Osteoblast (primary cell): ENCODE data around the gene SLC11A2. TPM values are rescaled to one million over a fixed set of nuclear protein-coding genes. Genes with fewer than 3 reads are reported as not detected.
A peak's percentile ranks its signal among the peaks of the same experiment; 100 is the strongest.

Source experiments
- DNase-seq: peaks from one replicate; pipeline ENCODE4 v3.0.0; 2011; ENCODE audit warnings: low spot score, mixed read lengths; ENCODE audit not compliant: insufficient read length; ENCODE audit errors: missing footprints
- H2AFZ ChIP-seq: 2 replicates; pipeline ENCODE4 v1.6.0; 2011; ENCODE audit warnings: mild to moderate bottlenecking, low read length
- H3K27ac ChIP-seq: 2 replicates; pipeline ENCODE4 v1.5.1; 2011; ENCODE audit warnings: mild to moderate bottlenecking, low read depth, low read length, moderate library complexity
- H3K27me3 ChIP-seq: 2 replicates; pipeline ENCODE4 v1.6.0; 2012; ENCODE audit warnings: mild to moderate bottlenecking, control low read depth, inconsistent platforms, low read length, moderate library complexity; ENCODE audit not compliant: insufficient read depth
- H3K36me3 ChIP-seq: 2 replicates; pipeline ENCODE4 v1.5.1; 2011; ENCODE audit warnings: mild to moderate bottlenecking, low read length, control low read depth, moderate library complexity; ENCODE audit not compliant: insufficient read depth
- H3K4me1 ChIP-seq: 2 replicates; pipeline ENCODE4 v1.5.1; 2011; ENCODE audit warnings: mild to moderate bottlenecking, low read length, control low read depth, moderate library complexity; ENCODE audit not compliant: insufficient read depth
- H3K4me2 ChIP-seq: 2 replicates; pipeline ENCODE4 v1.6.0; 2011; ENCODE audit warnings: mild to moderate bottlenecking, low read length; ENCODE audit not compliant: insufficient read depth
- H3K4me3 ChIP-seq: fragments of 200-600 bp; sonication (generic); 3 replicates; pipeline ENCODE4 v1.5.1; 2012; ENCODE audit warnings: mild to moderate bottlenecking, low read length, inconsistent platforms; ENCODE audit not compliant: insufficient read depth
- H3K79me2 ChIP-seq: 2 replicates; pipeline ENCODE4 v1.6.0; 2012; ENCODE audit warnings: mild to moderate bottlenecking, low read length, control low read depth, inconsistent platforms; ENCODE audit not compliant: insufficient read depth
- H3K9me3 ChIP-seq: 2 replicates; pipeline ENCODE4 v1.5.1; 2011; ENCODE audit warnings: low read depth, low read length, control low read depth
- H4K20me1 ChIP-seq: 2 replicates; pipeline ENCODE4 v1.6.0; 2012; ENCODE audit warnings: mild to moderate bottlenecking, low read length, control low read depth; ENCODE audit not compliant: insufficient read depth
- total RNA-seq: library from RNA; depleted of rRNA; stranded (reverse); fragments of >200 nt; gene quantifications from 2 replicates; pipeline ENCODE4 v1.2.3, GENCODE V29; 2012
- TF ChIP-seq, protein P1 (sequence below): IDR thresholded peaks from 2 replicates; pipeline ENCODE4 v1.5.1; 2011; ENCODE audit warnings: mild to moderate bottlenecking, low read depth, low read length, moderate library complexity; ENCODE audit errors: extremely low read depth

The SLC11A2 gene
- total RNA-seq, 1 donor = 64.4 TPM

DNA sequence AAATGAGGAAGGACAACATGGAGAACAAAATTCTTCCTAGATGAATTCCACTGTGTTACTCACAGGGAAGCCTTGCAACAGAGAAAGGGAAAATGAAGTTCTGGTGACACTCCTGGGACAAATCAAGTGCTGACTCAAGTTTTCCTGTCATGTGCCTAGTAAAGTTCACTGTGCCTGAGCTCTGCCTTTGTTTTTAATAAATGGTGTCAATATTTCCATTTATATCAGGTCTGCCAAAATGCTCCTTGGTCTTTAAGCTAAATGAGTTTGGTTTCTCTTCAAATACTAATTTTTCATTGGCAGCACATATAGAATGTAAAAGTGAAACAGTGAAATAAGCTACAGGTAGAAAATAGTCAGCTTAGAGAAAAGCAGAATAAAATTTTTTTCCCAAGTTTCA, 40.9 kb downstream of the SLC11A2 start:
- Histone ChIP-seq H3K79me2 (no peaks in the 10 kb centered on the region), H4K20me1 (no peaks in the 10 kb centered on the region), H3K36me3 (peaks cover 4% of the 10 kb centered on the region), H3K4me1 (peaks cover 31% of the 10 kb centered on the region), H2AFZ (peak overlapping the region; percentile 38), H3K9me3 (no peaks in the 10 kb centered on the region), H3K4me3 (no peak overlapping the region), H3K27me3 (no peaks in the 10 kb centered on the region), H3K4me2 (peak overlapping the region; percentile 25), H3K27ac (peak overlapping the region; percentile 85)
- TF ChIP-seq, protein P1, sequence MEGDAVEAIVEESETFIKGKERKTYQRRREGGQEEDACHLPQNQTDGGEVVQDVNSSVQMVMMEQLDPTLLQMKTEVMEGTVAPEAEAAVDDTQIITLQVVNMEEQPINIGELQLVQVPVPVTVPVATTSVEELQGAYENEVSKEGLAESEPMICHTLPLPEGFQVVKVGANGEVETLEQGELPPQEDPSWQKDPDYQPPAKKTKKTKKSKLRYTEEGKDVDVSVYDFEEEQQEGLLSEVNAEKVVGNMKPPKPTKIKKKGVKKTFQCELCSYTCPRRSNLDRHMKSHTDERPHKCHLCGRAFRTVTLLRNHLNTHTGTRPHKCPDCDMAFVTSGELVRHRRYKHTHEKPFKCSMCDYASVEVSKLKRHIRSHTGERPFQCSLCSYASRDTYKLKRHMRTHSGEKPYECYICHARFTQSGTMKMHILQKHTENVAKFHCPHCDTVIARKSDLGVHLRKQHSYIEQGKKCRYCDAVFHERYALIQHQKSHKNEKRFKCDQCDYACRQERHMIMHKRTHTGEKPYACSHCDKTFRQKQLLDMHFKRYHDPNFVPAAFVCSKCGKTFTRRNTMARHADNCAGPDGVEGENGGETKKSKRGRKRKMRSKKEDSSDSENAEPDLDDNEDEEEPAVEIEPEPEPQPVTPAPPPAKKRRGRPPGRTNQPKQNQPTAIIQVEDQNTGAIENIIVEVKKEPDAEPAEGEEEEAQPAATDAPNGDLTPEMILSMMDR = no peak
- DNase-seq = peak; percentile 66

DNA sequence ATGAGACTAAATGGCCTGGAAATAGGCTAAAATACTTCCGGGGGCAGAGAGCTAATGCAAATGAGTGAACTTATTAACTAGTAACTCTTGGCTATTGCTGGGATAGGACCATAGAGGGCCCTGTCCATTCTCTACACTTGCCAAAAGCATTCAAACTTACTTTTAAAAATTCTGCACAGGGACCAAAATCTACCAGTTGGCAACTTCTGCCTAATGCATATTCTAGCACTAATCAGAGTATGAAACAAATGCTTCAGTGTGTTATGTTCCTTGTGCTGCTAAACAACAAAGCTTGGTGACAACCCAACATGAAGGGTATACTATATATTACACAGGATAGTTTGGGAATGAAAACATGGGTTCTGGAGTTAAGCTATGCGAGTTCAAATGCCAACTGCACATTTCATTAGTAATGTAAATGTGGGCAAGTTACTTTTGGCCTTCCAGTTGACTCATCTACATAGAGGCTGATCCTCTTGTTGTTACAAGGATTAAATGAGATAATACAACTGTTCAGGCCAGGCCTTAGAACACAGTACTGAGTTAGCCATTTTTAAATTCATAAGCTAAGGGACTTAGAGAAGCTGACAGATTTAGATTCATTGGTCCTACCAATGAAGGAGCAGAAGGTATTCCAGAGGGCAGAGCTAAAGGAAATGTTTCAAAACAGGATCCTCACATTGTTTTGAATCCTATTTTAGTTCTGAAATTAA, 41.4 kb downstream of the SLC11A2 start:
- DNase-seq = peak; percentile 81
- Histone ChIP-seq H3K27me3 (no peaks in the 10 kb centered on the region), H3K4me3 (no peak overlapping the region), H3K9me3 (no peaks in the 10 kb centered on the region), H3K36me3 (peaks cover 4% of the 10 kb centered on the region), H3K27ac (peak overlapping the region; percentile 85), H3K4me1 (peaks cover 31% of the 10 kb centered on the region), H3K79me2 (no peaks in the 10 kb centered on the region), H2AFZ (peak overlapping the region; percentile 38), H3K4me2 (peak overlapping the region; percentile 25), H4K20me1 (no peaks in the 10 kb centered on the region)
- TF ChIP-seq, protein P1 = no peak

DNA sequence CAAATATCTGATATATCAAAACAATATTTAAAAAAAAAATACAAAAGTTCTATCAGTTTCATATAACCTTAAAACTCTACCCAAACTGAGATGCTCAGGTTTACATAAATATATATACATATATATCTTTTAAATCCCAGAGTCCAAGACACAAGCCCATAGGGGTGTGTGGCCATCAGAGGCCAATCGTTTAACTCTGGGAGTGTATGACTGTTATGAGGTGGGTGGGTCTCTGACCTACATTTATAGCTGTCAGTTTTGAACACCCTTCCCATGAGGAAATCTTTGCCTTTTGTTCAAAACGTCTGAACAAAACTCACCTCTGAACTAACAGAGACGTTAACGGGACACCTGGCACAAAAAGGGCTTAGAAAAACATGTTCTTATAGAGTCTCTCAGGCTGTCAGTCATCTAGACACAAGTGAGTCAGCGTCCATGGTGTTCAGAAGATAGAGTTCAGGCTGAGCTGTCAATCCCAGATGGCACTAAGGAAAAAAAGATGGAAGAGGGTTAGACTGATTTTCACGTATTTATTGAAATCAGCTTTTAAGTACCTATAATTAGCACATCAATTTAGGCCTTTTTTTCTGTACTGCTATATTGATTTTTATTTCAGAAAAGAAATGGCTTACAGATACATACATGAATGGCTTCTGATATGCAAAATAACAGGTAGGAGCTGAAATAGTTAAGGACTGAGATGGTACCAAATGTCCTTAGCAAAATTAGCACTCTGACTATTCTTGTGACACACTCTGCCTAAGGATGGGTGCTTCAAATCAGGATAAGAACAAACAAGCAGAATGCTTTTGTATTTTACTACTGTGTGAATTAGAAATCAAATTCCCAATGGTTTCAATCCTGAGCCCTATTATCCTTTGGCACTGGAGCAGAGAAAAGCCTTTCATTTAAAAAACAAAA, 44.6 kb downstream of the SLC11A2 start:
- H3K79me2 ChIP-seq = no peaks in the 10 kb centered on the region
- peaks cover 20% of the 10 kb centered on the region for H3K4me1 ChIP-seq
- H4K20me1 ChIP-seq = no peaks in the 10 kb centered on the region
- no peak overlapping the region for H3K4me3 ChIP-seq
- H3K36me3 ChIP-seq = peaks cover 4% of the 10 kb centered on the region
- H3K4me2 ChIP-seq = no peak overlapping the region
- DNase-seq = no peak
- TF ChIP-seq, protein P1 = no peak
- no peak overlapping the region for H3K27ac ChIP-seq
- no peaks in the 10 kb centered on the region for H3K9me3 ChIP-seq
- no peaks in the 10 kb centered on the region for H3K27me3 ChIP-seq
- no peak overlapping the region for H2AFZ ChIP-seq

DNA sequence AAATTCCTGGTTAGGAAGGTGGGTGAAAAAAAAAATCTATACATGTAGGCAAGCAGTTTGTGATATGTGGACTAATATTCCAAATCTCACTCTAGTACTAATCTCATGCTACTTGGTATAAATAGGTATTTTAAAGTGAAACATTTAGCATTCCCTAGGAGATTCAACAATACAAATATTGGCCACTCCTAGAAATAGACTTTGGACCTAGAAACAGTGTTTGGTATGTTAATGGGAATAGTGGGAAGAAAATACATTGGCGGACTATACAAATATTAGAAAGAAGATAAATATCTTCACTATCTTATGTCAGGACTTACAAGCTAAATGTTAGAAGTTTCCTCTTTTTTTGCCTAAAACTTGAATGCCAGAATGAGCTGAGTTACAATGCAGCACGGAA, 45.6 kb downstream of the SLC11A2 start:
- Histone ChIP-seq H3K4me2 (no peak overlapping the region), H2AFZ (no peak overlapping the region), H3K9me3 (no peaks in the 10 kb centered on the region), H3K4me3 (no peak overlapping the region), H4K20me1 (no peaks in the 10 kb centered on the region), H3K36me3 (peaks cover 4% of the 10 kb centered on the region), H3K27me3 (no peaks in the 10 kb centered on the region), H3K4me1 (peaks cover 15% of the 10 kb centered on the region), H3K27ac (no peak overlapping the region), H3K79me2 (no peaks in the 10 kb centered on the region)
- TF ChIP-seq, protein P1 = no peak
- DNase-seq = peak; percentile 8
